Renal cortex interstitium (tissue), 11 donors: ENCODE data around the gene IAH1. TPM values are rescaled to one million over a fixed set of nuclear protein-coding genes. Genes with fewer than 3 reads are reported as not detected.
"Not testable (repeated sequence)": the region's sequence is repeated elsewhere in the genome, so short reads cannot be mapped to it uniquely, and the experiment has no call there.

Experiments
- DNase-seq, 11 donors: peaks; one replicate each; pipeline ENCODE4 v3.0.0-alpha.2; 2013; ENCODE audit warnings: low read depth in 9 of 11, low spot score in 4 of 11; ENCODE audit errors: extremely low read depth in 1 of 11
- polyA plus RNA-seq, 3 donors: library from polyadenylated mRNA; unstranded; fragments of 120-200 nt; gene quantifications; one replicate each; pipeline ENCODE4 v1.2.1, GENCODE V29; 2013; ENCODE audit not compliant: insufficient read length in 3 of 3

IAH1 gene
- polyA plus RNA-seq, 3 donors: 39.8 to 50.4 (median 47.0) TPM

GRCh38 chr2:9513946-9514345 lies 39.6 kb downstream of the IAH1 start:
- DNase-seq: not testable (repeated sequence)

GRCh38 chr2:9517118-9517782 lies 42.9 kb downstream of the IAH1 start:
- no peak for DNase-seq

GRCh38 chr2:9518163-9518562 lies 43.8 kb downstream of the IAH1 start:
- DNase-seq: no peak

GRCh38 chr2:9518780-9519179 lies 44.4 kb downstream of the IAH1 start:
- DNase-seq: no peak

- no peak for DNase-seq
Measured at GRCh38 chr2:9519250-9519649, 44.9 kb downstream of the IAH1 start.

- DNase-seq: no peak
Measured at GRCh38 chr2:9524291-9524690, 49.9 kb downstream of the IAH1 start.

- DNase-seq: no peak
Measured at GRCh38 chr2:9525266-9525665, 50.9 kb downstream of the IAH1 start.

- no peak for DNase-seq
Measured at GRCh38 chr2:9527995-9528787, 53.8 kb downstream of the IAH1 start.

- DNase-seq: no peak
Measured at GRCh38 chr2:9532421-9532820, 58.1 kb downstream of the IAH1 start.

GRCh38 chr2:9533663-9534062 lies 59.3 kb downstream of the IAH1 start:
- no peak for DNase-seq

- DNase-seq: no peak
Measured at GRCh38 chr2:9535177-9535576, 60.8 kb downstream of the IAH1 start.

GRCh38 chr2:9536504-9536903 lies 62.2 kb downstream of the IAH1 start:
- no peak for DNase-seq

- peak in 2 of 11 donors; percentile 23 to 32 for DNase-seq
Measured at GRCh38 chr2:9538000-9538507, 63.7 kb downstream of the IAH1 start.

Other genes with a start within 250 kb of the IAH1 start
- gene ITGB1BP1, start 51.0 kb upstream of the IAH1 start, polyA plus RNA-seq: 10 to 100 TPM; 76.2 to 83.9 (median 82.1) TPM
- 10 to 100 TPM; 47.0 to 66.0 (median 55.3) TPM for gene CPSF3, start 50.9 kb upstream of the IAH1 start, polyA plus RNA-seq
- gene ADAM17, start 81.3 kb downstream of the IAH1 start, polyA plus RNA-seq: 10 to 100 TPM; 38.0 to 45.6 (median 42.1) TPM
- gene YWHAQ, start 156.4 kb downstream of the IAH1 start, polyA plus RNA-seq: 100 to 1,000 TPM; 382 to 483 (median 439) TPM